GM23338 (cell line): ENCODE measurements around the gene ADCY5. TPM values are rescaled to one million over a fixed set of nuclear protein-coding genes. Genes with fewer than 3 reads are reported as not detected.

Experiments used
- ATAC-seq: fragments of 200-7000 bp; cut with Tn5 transposase; 3 replicates; pipeline ENCODE4 v1.9.1; 2020
- DNase-seq: peaks from one replicate; pipeline ENCODE4 v3.0.0-alpha.2; 2015; ENCODE audit warnings: low spot score
- H2AFZ ChIP-seq: fragments of 200-600 bp; sonication (generic); 2 replicates; pipeline ENCODE4 v1.8.0; 2016; ENCODE audit warnings: antibody characterized with exemption, mild to moderate bottlenecking, moderate library complexity
- H3F3A ChIP-seq: fragments of 200-600 bp; sonication (generic); replicated peaks from 2 replicates; pipeline ENCODE4 v1.8.0; 2017; ENCODE audit warnings: antibody characterized with exemption, mixed run types, low read depth
- H3K27ac ChIP-seq: fragments of 200-600 bp; sonication (generic); 2 replicates; pipeline ENCODE4 v1.6.1; 2016; ENCODE audit warnings: low read depth
- H3K27me3 ChIP-seq: fragments of 200-600 bp; sonication (generic); 2 replicates; pipeline ENCODE4 v1.8.0; 2016; ENCODE audit warnings: mild to moderate bottlenecking, mixed run types, moderate library complexity; ENCODE audit not compliant: insufficient read depth
- H3K36me3 ChIP-seq: fragments of 200-600 bp; sonication (generic); 2 replicates; pipeline ENCODE4 v1.8.0; 2016; ENCODE audit warnings: mild to moderate bottlenecking; ENCODE audit not compliant: insufficient read depth
- H3K4me1 ChIP-seq: fragments of 200-600 bp; sonication (generic); 2 replicates; pipeline ENCODE4 v1.8.0; 2016; ENCODE audit warnings: mild to moderate bottlenecking, moderate library complexity; ENCODE audit not compliant: insufficient read depth
- H3K4me2 ChIP-seq: fragments of 200-600 bp; sonication (generic); 2 replicates; pipeline ENCODE4 v1.7.1; 2017; ENCODE audit warnings: mixed run types
- H3K4me3 ChIP-seq: fragments of 200-600 bp; sonication (generic); 2 replicates; pipeline ENCODE4 v1.6.1; 2016; ENCODE audit warnings: mixed run types
- H3K79me2 ChIP-seq: fragments of 200-600 bp; sonication (generic); replicated peaks from 2 replicates; pipeline ENCODE4 v1.8.0; 2017; ENCODE audit warnings: mild to moderate bottlenecking; ENCODE audit not compliant: insufficient read depth
- H3K9me2 ChIP-seq: fragments of 200-600 bp; sonication (generic); 2 replicates; pipeline ENCODE4 v1.8.0; 2017; ENCODE audit not compliant: insufficient read depth
- H4K20me1 ChIP-seq: fragments of 200-600 bp; sonication (generic); replicated peaks from 2 replicates; pipeline ENCODE4 v1.8.0; 2017; ENCODE audit warnings: mild to moderate bottlenecking; ENCODE audit not compliant: insufficient read depth
- H3K27ac Mint-ChIP-seq: 2 replicates; pipeline ENCODE4 v1.8.0; 2020; ENCODE audit warnings: inconsistent platforms, mild to moderate bottlenecking, moderate library complexity, mixed read lengths
- H3K27me3 Mint-ChIP-seq: 3 replicates; pipeline ENCODE4 v1.8.0; 2022; ENCODE audit warnings: low read depth, mild to moderate bottlenecking, moderate library complexity, mixed read lengths, inconsistent platforms; ENCODE audit not compliant: insufficient read depth, poor library complexity
- H3K36me3 Mint-ChIP-seq: 3 replicates; pipeline ENCODE4 v1.8.0; 2021; ENCODE audit warnings: low read depth, mild to moderate bottlenecking, inconsistent platforms, moderate library complexity, mixed read lengths
- H3K4me1 Mint-ChIP-seq: 3 replicates; pipeline ENCODE4 v1.8.0; 2020; ENCODE audit warnings: mild to moderate bottlenecking, inconsistent platforms, mixed read lengths
- H3K4me3 Mint-ChIP-seq: 3 replicates; pipeline ENCODE4 v1.8.0; 2021; ENCODE audit warnings: moderate library complexity, mild to moderate bottlenecking, inconsistent platforms, mixed read lengths
- H3K9me3 Mint-ChIP-seq: 3 replicates; pipeline ENCODE4 v1.8.0; 2020; ENCODE audit warnings: moderate library complexity, mild to moderate bottlenecking, inconsistent platforms, mixed read lengths
- CREB1 ChIP-seq: fragments of 250-450 bp; sonication (Bioruptor Pico); IDR thresholded peaks from 2 replicates; pipeline ENCODE4 v1.5.0; 2020; ENCODE audit warnings: low read depth, mild to moderate bottlenecking, moderate library complexity
- CTCF ChIP-seq, 2 experiments: fragments of 200-600 bp in 1 of 2; sonication (generic) in 1 of 2; conservative IDR thresholded peaks; 2 replicates each; pipeline versions ENCODE4 v1.5.1 to v1.6.1; 2016 to 2017; ENCODE audit warnings: antibody characterized with exemption in 2 of 2, low read depth in 2 of 2, mild to moderate bottlenecking in 2 of 2, moderate library complexity in 1 of 2
- ETS1 ChIP-seq: IDR thresholded peaks from 2 replicates; pipeline ENCODE4 v1.6.1; 2016; ENCODE audit warnings: antibody characterized with exemption
- EZH2 ChIP-seq: fragments of 200-600 bp; sonication (generic); IDR thresholded peaks from one replicate; pipeline ENCODE4 v1.8.0; 2017; ENCODE audit warnings: antibody characterized with exemption, mild to moderate bottlenecking, low read depth; ENCODE audit not compliant: unreplicated experiment
- EZH2phosphoT487 ChIP-seq: fragments of 200-600 bp; sonication (generic); IDR thresholded peaks from one replicate; pipeline ENCODE4 v1.8.1; 2018; ENCODE audit warnings: antibody characterized with exemption; ENCODE audit not compliant: unreplicated experiment
- REST ChIP-seq: IDR thresholded peaks from one replicate; pipeline ENCODE4 v1.6.1; 2018; ENCODE audit warnings: antibody characterized with exemption; ENCODE audit not compliant: unreplicated experiment
- STAT1 ChIP-seq: IDR thresholded peaks from one replicate; pipeline ENCODE4 v1.6.1; 2016; ENCODE audit warnings: antibody characterized with exemption; ENCODE audit not compliant: unreplicated experiment
- ZNF114 ChIP-seq: fragments of 250-450 bp; sonication (Bioruptor Pico); IDR thresholded peaks from 2 replicates; pipeline ENCODE4 v1.5.0; 2020; ENCODE audit warnings: mild to moderate bottlenecking, moderate library complexity
- ZNF331 ChIP-seq: fragments of 250-450 bp; sonication (Bioruptor Pico); IDR thresholded peaks from 2 replicates; pipeline ENCODE4 v1.5.0; 2020; ENCODE audit warnings: low read depth, mild to moderate bottlenecking, moderate library complexity
- polyA plus RNA-seq: library from polyadenylated mRNA; unstranded; fragments of >200 nt; fragmentation: Nextera tagmentation; extraction: Ambion mirVana; gene quantifications from 2 replicates; pipeline ENCODE4 v1.2.1, GENCODE V29; 2016
- total RNA-seq: library from RNA; depleted of rRNA; stranded (reverse); fragments of >200 nt; shearing (Covaris generic); gene quantifications from 2 replicates; pipeline ENCODE4 v1.2.3, GENCODE V29; 2014
- TF ChIP-seq, protein P1 (sequence below): fragments of 250-450 bp; sonication (Bioruptor Pico); IDR thresholded peaks from 2 replicates; pipeline ENCODE4 v1.5.0; 2020; ENCODE audit warnings: mild to moderate bottlenecking, moderate library complexity

The ADCY5 gene
- total and polyA plus RNA-seq, 2 experiments from 2014 or later, result 3.5 to 10.2 TPM

GRCh38 chr3:123337948-123338619 lies 110.8 kb downstream of the ADCY5 start (continued):
- TF ChIP-seq, protein P1, sequence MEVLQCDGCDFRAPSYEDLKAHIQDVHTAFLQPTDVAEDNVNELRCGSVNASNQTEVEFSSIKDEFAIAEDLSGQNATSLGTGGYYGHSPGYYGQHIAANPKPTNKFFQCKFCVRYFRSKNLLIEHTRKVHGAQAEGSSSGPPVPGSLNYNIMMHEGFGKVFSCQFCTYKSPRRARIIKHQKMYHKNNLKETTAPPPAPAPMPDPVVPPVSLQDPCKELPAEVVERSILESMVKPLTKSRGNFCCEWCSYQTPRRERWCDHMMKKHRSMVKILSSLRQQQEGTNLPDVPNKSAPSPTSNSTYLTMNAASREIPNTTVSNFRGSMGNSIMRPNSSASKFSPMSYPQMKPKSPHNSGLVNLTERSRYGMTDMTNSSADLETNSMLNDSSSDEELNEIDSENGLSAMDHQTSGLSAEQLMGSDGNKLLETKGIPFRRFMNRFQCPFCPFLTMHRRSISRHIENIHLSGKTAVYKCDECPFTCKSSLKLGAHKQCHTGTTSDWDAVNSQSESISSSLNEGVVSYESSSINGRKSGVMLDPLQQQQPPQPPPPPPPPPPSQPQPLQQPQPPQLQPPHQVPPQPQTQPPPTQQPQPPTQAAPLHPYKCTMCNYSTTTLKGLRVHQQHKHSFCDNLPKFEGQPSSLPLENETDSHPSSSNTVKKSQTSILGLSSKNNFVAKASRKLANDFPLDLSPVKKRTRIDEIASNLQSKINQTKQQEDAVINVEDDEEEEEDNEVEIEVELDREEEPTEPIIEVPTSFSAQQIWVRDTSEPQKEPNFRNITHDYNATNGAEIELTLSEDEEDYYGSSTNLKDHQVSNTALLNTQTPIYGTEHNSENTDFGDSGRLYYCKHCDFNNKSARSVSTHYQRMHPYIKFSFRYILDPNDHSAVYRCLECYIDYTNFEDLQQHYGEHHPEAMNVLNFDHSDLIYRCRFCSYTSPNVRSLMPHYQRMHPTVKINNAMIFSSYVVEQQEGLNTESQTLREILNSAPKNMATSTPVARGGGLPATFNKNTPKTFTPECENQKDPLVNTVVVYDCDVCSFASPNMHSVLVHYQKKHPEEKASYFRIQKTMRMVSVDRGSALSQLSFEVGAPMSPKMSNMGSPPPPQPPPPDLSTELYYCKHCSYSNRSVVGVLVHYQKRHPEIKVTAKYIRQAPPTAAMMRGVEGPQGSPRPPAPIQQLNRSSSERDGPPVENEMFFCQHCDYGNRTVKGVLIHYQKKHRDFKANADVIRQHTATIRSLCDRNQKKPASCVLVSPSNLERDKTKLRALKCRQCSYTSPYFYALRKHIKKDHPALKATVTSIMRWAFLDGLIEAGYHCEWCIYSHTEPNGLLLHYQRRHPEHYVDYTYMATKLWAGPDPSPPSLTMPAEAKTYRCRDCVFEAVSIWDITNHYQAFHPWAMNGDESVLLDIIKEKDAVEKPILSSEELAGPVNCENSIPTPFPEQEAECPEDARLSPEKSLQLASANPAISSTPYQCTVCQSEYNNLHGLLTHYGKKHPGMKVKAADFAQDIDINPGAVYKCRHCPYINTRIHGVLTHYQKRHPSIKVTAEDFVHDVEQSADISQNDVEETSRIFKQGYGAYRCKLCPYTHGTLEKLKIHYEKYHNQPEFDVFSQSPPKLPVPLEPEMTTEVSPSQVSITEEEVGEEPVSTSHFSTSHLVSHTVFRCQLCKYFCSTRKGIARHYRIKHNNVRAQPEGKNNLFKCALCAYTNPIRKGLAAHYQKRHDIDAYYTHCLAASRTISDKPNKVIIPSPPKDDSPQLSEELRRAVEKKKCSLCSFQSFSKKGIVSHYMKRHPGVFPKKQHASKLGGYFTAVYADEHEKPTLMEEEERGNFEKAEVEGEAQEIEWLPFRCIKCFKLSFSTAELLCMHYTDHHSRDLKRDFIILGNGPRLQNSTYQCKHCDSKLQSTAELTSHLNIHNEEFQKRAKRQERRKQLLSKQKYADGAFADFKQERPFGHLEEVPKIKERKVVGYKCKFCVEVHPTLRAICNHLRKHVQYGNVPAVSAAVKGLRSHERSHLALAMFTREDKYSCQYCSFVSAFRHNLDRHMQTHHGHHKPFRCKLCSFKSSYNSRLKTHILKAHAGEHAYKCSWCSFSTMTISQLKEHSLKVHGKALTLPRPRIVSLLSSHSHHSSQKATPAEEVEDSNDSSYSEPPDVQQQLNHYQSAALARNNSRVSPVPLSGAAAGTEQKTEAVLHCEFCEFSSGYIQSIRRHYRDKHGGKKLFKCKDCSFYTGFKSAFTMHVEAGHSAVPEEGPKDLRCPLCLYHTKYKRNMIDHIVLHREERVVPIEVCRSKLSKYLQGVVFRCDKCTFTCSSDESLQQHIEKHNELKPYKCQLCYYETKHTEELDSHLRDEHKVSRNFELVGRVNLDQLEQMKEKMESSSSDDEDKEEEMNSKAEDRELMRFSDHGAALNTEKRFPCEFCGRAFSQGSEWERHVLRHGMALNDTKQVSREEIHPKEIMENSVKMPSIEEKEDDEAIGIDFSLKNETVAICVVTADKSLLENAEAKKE, result no peak
- no peak for TF ChIP-seq STAT1
- no peak for TF ChIP-seq CTCF (conservative IDR thresholded peaks at IDR 0.05; ENCODE audit: low read depth in 2 of 2)

DNA sequence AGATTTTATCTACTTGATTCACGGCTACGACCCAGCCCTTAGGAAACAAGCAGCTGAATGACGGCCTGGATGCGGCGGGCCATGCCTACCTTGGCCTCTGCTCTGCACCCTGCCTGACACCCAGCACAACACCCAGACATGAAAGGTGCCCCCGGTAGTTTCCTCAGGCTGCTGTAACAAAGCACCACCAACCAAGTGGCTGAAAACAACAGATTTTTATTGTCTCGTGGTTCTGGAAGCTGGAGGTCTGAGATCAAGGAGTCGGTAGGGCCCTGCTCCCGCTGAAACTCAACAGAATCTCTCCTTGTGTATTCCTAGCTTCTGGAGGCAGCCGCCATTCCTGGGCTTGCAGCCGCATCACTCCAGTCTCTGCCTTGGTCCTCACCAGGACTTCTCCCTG lies 111.7 kb downstream of the ADCY5 start:
- no peaks in the 10 kb centered on the region for H3K9me2 ChIP-seq
- no peaks in the 10 kb centered on the region for H3K36me3 ChIP-seq
- Mint-ChIP-seq H3K27me3 (peaks cover 2% of the 10 kb centered on the region), H3K36me3 (no peaks in the 10 kb centered on the region), H3K9me3 (no peaks in the 10 kb centered on the region), H3K4me3 (no peak overlapping the region), H3K4me1 (no peaks in the 10 kb centered on the region), H3K27ac (no peak overlapping the region)
- H3K4me1 ChIP-seq, result no peaks in the 10 kb centered on the region
- H3K4me2 ChIP-seq, result no peak overlapping the region
- H3F3A ChIP-seq, result no peaks in the 10 kb centered on the region
- H3K27ac ChIP-seq, result no peak overlapping the region
- H4K20me1 ChIP-seq, result no peaks in the 10 kb centered on the region
- DNase-seq, result no peak
- H2AFZ ChIP-seq, result no peak overlapping the region
- H3K27me3 ChIP-seq, result no peaks in the 10 kb centered on the region
- no peak for ATAC-seq
- no peak overlapping the region for H3K4me3 ChIP-seq
- H3K79me2 ChIP-seq, result no peaks in the 10 kb centered on the region
- TF ChIP-seq ZNF114 (no peak), ETS1 (no peak), EZH2 (no peak), ZNF331 (CRISPR knock-in tag) (no peak), CREB1 (no peak), EZH2phosphoT487 (no peak), REST (no peak)
